HepG2 (cell line): ENCODE measurements around the gene HNRNPF. TPM values are rescaled to one million over a fixed set of nuclear protein-coding genes. Genes with fewer than 3 reads are reported as not detected.

Experiments
- CBX5 ChIP-seq: sonication (generic); formaldehyde crosslinking; IDR thresholded peaks from 2 replicates; pipeline ENCODE4 v1.4.0; 2020; ENCODE audit warnings: missing genetic modification reagents, borderline replicate concordance
- FOXM1 ChIP-seq: sonication (generic); formaldehyde crosslinking; IDR thresholded peaks from 2 replicates; pipeline ENCODE4 v1.5.0; 2020; ENCODE audit warnings: missing genetic modification reagents
- GTF2F1 ChIP-seq: fragments of 150-350 bp; IDR thresholded peaks from 2 replicates; pipeline ENCODE4 v1.6.1; 2014; ENCODE audit warnings: low read length
- HMGA1 ChIP-seq: sonication (generic); formaldehyde crosslinking; conservative IDR thresholded peaks from 2 replicates; pipeline ENCODE4 v1.4.0; 2020; ENCODE audit warnings: missing genetic modification reagents
- HNRNPL ChIP-seq: fragments of 200-400 bp; formaldehyde crosslinking; IDR thresholded peaks from 2 replicates; pipeline ENCODE4 v1.6.1; 2017; ENCODE audit warnings: mild to moderate bottlenecking, low read depth, low read length
- HOXA9 ChIP-seq: sonication (generic); formaldehyde crosslinking; IDR thresholded peaks from 2 replicates; pipeline ENCODE4 v1.8.1; 2022; ENCODE audit warnings: missing genetic modification reagents, mild to moderate bottlenecking, moderate library complexity, borderline replicate concordance
- JDP2 ChIP-seq: sonication (generic); formaldehyde crosslinking; IDR thresholded peaks from 2 replicates; pipeline ENCODE4 v1.8.1; 2022; ENCODE audit warnings: missing genetic modification reagents, borderline replicate concordance
- MED13 ChIP-seq: sonication (generic); formaldehyde crosslinking; IDR thresholded peaks from 2 replicates; pipeline ENCODE4 v1.5.0; 2020; ENCODE audit warnings: missing genetic modification reagents
- MEF2D ChIP-seq: sonication (generic); formaldehyde crosslinking; IDR thresholded peaks from 2 replicates; pipeline ENCODE4 v1.5.1; 2020; ENCODE audit warnings: mild to moderate bottlenecking, missing genetic modification reagents
- NFYB ChIP-seq: sonication (generic); formaldehyde crosslinking; IDR thresholded peaks from 2 replicates; pipeline ENCODE4 v1.4.0; 2020; ENCODE audit warnings: missing genetic modification reagents
- SIN3A ChIP-seq: IDR thresholded peaks from 2 replicates; pipeline ENCODE4 v1.6.1; 2011; ENCODE audit warnings: low read depth, mild to moderate bottlenecking, control low read depth, low read length, borderline replicate concordance
- SMARCE1 ChIP-seq: fragments of 450-650 bp; IDR thresholded peaks from 2 replicates; pipeline ENCODE4 v1.6.1; 2017; ENCODE audit warnings: borderline replicate concordance
- TBX3 ChIP-seq: fragments of 450-650 bp; IDR thresholded peaks from 2 replicates; pipeline ENCODE4 v1.6.1; 2017; ENCODE audit warnings: antibody characterized with exemption, mild to moderate bottlenecking, inconsistent platforms, borderline replicate concordance
- TOE1 ChIP-seq: sonication (generic); formaldehyde crosslinking; IDR thresholded peaks from 2 replicates; pipeline ENCODE4 v1.4.0; 2020; ENCODE audit warnings: mild to moderate bottlenecking, missing genetic modification reagents
- XBP1 ChIP-seq: sonication (generic); formaldehyde crosslinking; IDR thresholded peaks from 2 replicates; pipeline ENCODE4 v1.5.0; 2020; ENCODE audit warnings: missing genetic modification reagents
- ZFP36L2 ChIP-seq: sonication (generic); formaldehyde crosslinking; IDR thresholded peaks from 2 replicates; pipeline ENCODE4 v1.4.0; 2020; ENCODE audit warnings: missing genetic modification reagents
- ZFYVE20 ChIP-seq: sonication (generic); formaldehyde crosslinking; IDR thresholded peaks from 2 replicates; pipeline ENCODE4 v1.8.0; 2023; ENCODE audit warnings: low read depth, mild to moderate bottlenecking, moderate library complexity, missing genetic modification reagents, borderline replicate concordance
- ZKSCAN5 ChIP-seq: sonication (generic); formaldehyde crosslinking; IDR thresholded peaks from 2 replicates; pipeline ENCODE4 v1.5.1; 2020; ENCODE audit warnings: mild to moderate bottlenecking, missing genetic modification reagents
- ZNF326 ChIP-seq: sonication (generic); formaldehyde crosslinking; IDR thresholded peaks from 2 replicates; pipeline ENCODE4 v1.4.0; 2020; ENCODE audit warnings: missing genetic modification reagents, borderline replicate concordance
- ZNF383 ChIP-seq: sonication (generic); formaldehyde crosslinking; IDR thresholded peaks from 2 replicates; pipeline ENCODE4 v1.4.0; 2020; ENCODE audit warnings: missing genetic modification reagents, mild to moderate bottlenecking, borderline replicate concordance
- ZNF589 ChIP-seq: sonication (generic); formaldehyde crosslinking; conservative IDR thresholded peaks from 2 replicates; pipeline ENCODE4 v1.8.0; 2022; ENCODE audit warnings: mild to moderate bottlenecking, moderate library complexity, missing genetic modification reagents
- ZNF674 ChIP-seq: sonication (generic); formaldehyde crosslinking; IDR thresholded peaks from 2 replicates; pipeline ENCODE4 v1.5.0; 2020; ENCODE audit warnings: low read depth, mild to moderate bottlenecking, missing genetic modification reagents
- ZNF7 ChIP-seq: IDR thresholded peaks from 2 replicates; pipeline ENCODE4 v1.6.1; 2016; ENCODE audit warnings: missing biosample characterization, missing genetic modification reagents
- ZNF746 ChIP-seq: sonication (generic); formaldehyde crosslinking; IDR thresholded peaks from 2 replicates; pipeline ENCODE4 v1.8.0; 2022; ENCODE audit warnings: mild to moderate bottlenecking, missing genetic modification reagents
- ZNF75D ChIP-seq: sonication (generic); formaldehyde crosslinking; IDR thresholded peaks from 2 replicates; pipeline ENCODE4 v1.8.1; 2023; ENCODE audit warnings: missing genetic modification reagents, mild to moderate bottlenecking, borderline replicate concordance
- ZNF772 ChIP-seq: sonication (generic); formaldehyde crosslinking; IDR thresholded peaks from 2 replicates; pipeline ENCODE4 v1.5.0; 2020; ENCODE audit warnings: mild to moderate bottlenecking, missing genetic modification reagents
- ZNF775 ChIP-seq: sonication (generic); formaldehyde crosslinking; IDR thresholded peaks from 2 replicates; pipeline ENCODE4 v1.4.0; 2020; ENCODE audit warnings: missing genetic modification reagents, mild to moderate bottlenecking, moderate library complexity, borderline replicate concordance
- ZNF850 ChIP-seq: sonication (generic); formaldehyde crosslinking; conservative IDR thresholded peaks from 2 replicates; pipeline ENCODE4 v1.9.0; 2021; ENCODE audit warnings: mild to moderate bottlenecking, missing genetic modification reagents
- polyA plus RNA-seq, 8 experiments: library from polyadenylated mRNA; depleted of rRNA in 3 of 8; stranded (reverse) in 7 of 8; unstranded in 1 of 8; fragments of >200 nt; fragmentation: Illumina TruSeq in 4 of 8; extraction: Trizol in 4 of 8; gene quantifications; 2 replicates each; pipeline versions ENCODE4 v1.2.1 to v1.2.3, GENCODE V29; 2011 to 2016; ENCODE audit warnings: low read depth in 4 of 8, missing spikeins in 1 of 8, mixed read lengths in 1 of 8; ENCODE audit not compliant: insufficient read depth in 1 of 8
- total RNA-seq, 5 experiments: library from RNA; depleted of rRNA; stranded (reverse); fragments of >200 nt; fragmentation: Illumina TruSeq; extraction: Trizol; gene quantifications; 2 replicates each; pipeline ENCODE4 v1.2.3, GENCODE V29; 2016; ENCODE audit warnings: low read depth in 1 of 5
- TF ChIP-seq, protein P1 (sequence below): sonication (generic); formaldehyde crosslinking; IDR thresholded peaks from 2 replicates; pipeline ENCODE4 v1.5.0; 2020; ENCODE audit warnings: missing genetic modification reagents
- TF ChIP-seq, protein P2 (sequence below): IDR thresholded peaks from 2 replicates; pipeline ENCODE4 v1.6.1; 2016
- TF ChIP-seq, protein P3 (sequence below): sonication (generic); IDR thresholded peaks from 2 replicates; pipeline ENCODE4 v1.6.1; 2016; ENCODE audit warnings: low read depth, borderline replicate concordance

HNRNPF gene
- total and polyA plus RNA-seq, 2 of the 13 experiments (the other 11 are each of a cell fraction or from before 2014, with no cell fraction given), result 166 to 308 TPM

DNA sequence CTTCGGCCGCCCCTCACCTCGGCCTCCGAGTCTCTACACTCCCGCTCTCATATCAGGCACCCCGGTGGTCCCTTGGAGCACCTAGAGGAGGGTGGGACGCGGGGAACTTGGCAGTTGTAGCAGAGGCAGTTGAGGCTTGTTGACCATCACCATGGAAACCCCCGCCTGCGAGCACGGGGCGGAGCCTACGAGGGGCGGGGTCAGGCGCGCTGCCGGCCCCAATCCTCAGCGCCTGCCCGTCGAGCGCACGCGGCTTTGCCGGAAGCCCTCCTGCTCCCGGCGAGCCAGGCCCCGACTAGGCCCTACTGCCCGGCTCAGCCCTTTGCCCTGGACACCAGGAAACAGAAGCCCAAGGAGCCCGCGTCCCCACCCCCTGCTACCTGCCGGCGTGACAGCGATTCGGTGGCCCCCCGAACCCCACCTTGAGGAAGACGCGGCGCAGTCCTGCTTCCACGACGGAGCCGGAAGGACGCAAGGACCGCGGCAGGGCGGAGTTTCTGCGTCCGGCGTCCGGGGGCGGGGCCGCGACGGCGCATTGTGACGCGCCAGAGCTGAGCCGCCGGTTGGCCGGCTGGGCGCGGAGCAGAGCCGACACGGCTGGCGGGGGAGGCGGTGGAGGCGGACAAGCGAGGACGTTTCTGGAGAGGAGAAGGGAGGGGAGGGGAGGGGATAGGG is at the start of gene HNRNPF (continued):
- TF ChIP-seq JDP2, result no peak
- peak; percentile 73 for TF ChIP-seq MEF2D (CRISPR knock-in tag)
- TF ChIP-seq XBP1, result no peak
- TF ChIP-seq TBX3, result peak; percentile 15; the same call in 1 of the 2 replicates
- TF ChIP-seq ZNF326 (CRISPR knock-in tag), result no peak
- 0 out of 2 replicates have a peak, but pooled peaks have one; percentile 63 for TF ChIP-seq ZNF383 (CRISPR knock-in tag)
- TF ChIP-seq MED13 (CRISPR knock-in tag), result peak; percentile 69; the same call in 1 of the 2 replicates
- TF ChIP-seq CBX5 (CRISPR knock-in tag), result no peak; the same call in none of the 2 replicates
- TF ChIP-seq, protein P1, sequence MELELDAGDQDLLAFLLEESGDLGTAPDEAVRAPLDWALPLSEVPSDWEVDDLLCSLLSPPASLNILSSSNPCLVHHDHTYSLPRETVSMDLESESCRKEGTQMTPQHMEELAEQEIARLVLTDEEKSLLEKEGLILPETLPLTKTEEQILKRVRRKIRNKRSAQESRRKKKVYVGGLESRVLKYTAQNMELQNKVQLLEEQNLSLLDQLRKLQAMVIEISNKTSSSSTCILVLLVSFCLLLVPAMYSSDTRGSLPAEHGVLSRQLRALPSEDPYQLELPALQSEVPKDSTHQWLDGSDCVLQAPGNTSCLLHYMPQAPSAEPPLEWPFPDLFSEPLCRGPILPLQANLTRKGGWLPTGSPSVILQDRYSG (CRISPR knock-in tag), result peak; percentile 89; the same call in 1 of the 2 replicates
- no peak for TF ChIP-seq HOXA9
- no peak for TF ChIP-seq ZNF7 (CRISPR knock-in tag)
- peak; percentile 63 for TF ChIP-seq NFYB (CRISPR knock-in tag)
- TF ChIP-seq, protein P2, sequence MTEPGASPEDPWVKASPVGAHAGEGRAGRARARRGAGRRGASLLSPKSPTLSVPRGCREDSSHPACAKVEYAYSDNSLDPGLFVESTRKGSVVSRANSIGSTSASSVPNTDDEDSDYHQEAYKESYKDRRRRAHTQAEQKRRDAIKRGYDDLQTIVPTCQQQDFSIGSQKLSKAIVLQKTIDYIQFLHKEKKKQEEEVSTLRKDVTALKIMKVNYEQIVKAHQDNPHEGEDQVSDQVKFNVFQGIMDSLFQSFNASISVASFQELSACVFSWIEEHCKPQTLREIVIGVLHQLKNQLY, result no peak
- no peak for TF ChIP-seq ZNF75D (CRISPR knock-in tag)
- TF ChIP-seq ZKSCAN5 (CRISPR knock-in tag), result no peak
- no peak for TF ChIP-seq ZFP36L2 (CRISPR knock-in tag)
- TF ChIP-seq HNRNPL, result 0 out of 2 replicates have a peak, but pooled peaks have one; percentile 61
- TF ChIP-seq, protein P3, sequence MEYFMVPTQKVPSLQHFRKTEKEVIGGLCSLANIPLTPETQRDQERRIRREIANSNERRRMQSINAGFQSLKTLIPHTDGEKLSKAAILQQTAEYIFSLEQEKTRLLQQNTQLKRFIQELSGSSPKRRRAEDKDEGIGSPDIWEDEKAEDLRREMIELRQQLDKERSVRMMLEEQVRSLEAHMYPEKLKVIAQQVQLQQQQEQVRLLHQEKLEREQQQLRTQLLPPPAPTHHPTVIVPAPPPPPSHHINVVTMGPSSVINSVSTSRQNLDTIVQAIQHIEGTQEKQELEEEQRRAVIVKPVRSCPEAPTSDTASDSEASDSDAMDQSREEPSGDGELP, result no peak; the same call in 1 of the 2 replicates
- TF ChIP-seq ZNF775 (CRISPR knock-in tag), result no peak; the same call in 1 of the 2 replicates
- TF ChIP-seq ZNF772, result peak; percentile 71; the same call in 1 of the 2 replicates
- no peak for TF ChIP-seq SMARCE1
- TF ChIP-seq FOXM1 (CRISPR knock-in tag), result 0 out of 2 replicates have a peak, but pooled peaks have one; percentile 63
- no peak for TF ChIP-seq ZNF850 (CRISPR knock-in tag)
- TF ChIP-seq ZNF589 (CRISPR knock-in tag), result no peak; the same call in 1 of the 2 replicates
- peak; percentile 89 for TF ChIP-seq SIN3A
- peak; percentile 90; the same call in 1 of the 2 replicates for TF ChIP-seq ZFYVE20
- TF ChIP-seq HMGA1 (CRISPR knock-in tag), result no peak
- TF ChIP-seq TOE1 (CRISPR knock-in tag), result no peak
- TF ChIP-seq GTF2F1, result peak; percentile 47; the same call in 1 of the 2 replicates
- TF ChIP-seq ZNF674, result no peak
- TF ChIP-seq ZNF746 (CRISPR knock-in tag), result peak; percentile 58; the same call in 1 of the 2 replicates
